HepG2 (cell line): ENCODE results near the gene DCDC1.

ENCODE experiments used
- CEBPB ChIP-seq: IDR thresholded peaks from 2 replicates; pipeline ENCODE4 v1.6.1; 2011; ENCODE audit warnings: low read depth, low read length, improper control_type of control experiment, borderline replicate concordance
- ZNF891 ChIP-seq: sonication (generic); formaldehyde crosslinking; IDR thresholded peaks from 2 replicates; pipeline ENCODE4 v1.5.0; 2020; ENCODE audit warnings: mild to moderate bottlenecking, missing genetic modification reagents
- TF ChIP-seq, protein P1 (sequence below): sonication (generic); formaldehyde crosslinking; IDR thresholded peaks from 2 replicates; pipeline ENCODE4 v1.4.0; 2020; ENCODE audit warnings: missing genetic modification reagents
- TF ChIP-seq, protein P2 (sequence below): sonication (generic); formaldehyde crosslinking; IDR thresholded peaks from 2 replicates; pipeline ENCODE4 v1.5.0; 2020; ENCODE audit warnings: mild to moderate bottlenecking, missing genetic modification reagents, moderate library complexity
- TF ChIP-seq, protein P3 (sequence below): sonication (generic); formaldehyde crosslinking; IDR thresholded peaks from 2 replicates; pipeline ENCODE4 v1.4.0; 2020; ENCODE audit warnings: missing genetic modification reagents

DNA sequence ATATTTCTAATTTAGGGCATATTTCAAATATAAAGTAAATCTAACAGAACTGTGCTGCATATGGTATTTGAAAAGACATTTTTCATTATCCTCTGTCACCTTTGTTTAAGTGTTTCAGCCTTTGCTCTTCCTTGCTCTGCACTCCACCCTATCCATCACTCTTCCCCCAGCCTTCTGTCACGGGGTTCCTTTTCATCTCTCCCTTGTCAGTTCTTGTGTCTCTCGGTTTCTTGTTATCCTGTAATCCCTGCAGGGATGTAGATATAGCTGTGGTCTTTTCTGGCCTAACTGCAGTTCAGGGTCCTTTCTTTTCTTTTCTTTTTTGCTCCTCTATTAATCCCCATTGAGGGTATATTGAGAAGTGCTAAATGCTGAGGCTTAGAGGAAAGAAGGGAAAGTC lies 261.9 kb downstream of the DCDC1 start:
- TF ChIP-seq CEBPB (no peak), ZNF891 (CRISPR knock-in tag) (no peak)
- TF ChIP-seq, protein P1, sequence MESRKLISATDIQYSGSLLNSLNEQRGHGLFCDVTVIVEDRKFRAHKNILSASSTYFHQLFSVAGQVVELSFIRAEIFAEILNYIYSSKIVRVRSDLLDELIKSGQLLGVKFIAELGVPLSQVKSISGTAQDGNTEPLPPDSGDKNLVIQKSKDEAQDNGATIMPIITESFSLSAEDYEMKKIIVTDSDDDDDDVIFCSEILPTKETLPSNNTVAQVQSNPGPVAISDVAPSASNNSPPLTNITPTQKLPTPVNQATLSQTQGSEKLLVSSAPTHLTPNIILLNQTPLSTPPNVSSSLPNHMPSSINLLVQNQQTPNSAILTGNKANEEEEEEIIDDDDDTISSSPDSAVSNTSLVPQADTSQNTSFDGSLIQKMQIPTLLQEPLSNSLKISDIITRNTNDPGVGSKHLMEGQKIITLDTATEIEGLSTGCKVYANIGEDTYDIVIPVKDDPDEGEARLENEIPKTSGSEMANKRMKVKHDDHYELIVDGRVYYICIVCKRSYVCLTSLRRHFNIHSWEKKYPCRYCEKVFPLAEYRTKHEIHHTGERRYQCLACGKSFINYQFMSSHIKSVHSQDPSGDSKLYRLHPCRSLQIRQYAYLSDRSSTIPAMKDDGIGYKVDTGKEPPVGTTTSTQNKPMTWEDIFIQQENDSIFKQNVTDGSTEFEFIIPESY (CRISPR knock-in tag) = no peak
- TF ChIP-seq, protein P2, sequence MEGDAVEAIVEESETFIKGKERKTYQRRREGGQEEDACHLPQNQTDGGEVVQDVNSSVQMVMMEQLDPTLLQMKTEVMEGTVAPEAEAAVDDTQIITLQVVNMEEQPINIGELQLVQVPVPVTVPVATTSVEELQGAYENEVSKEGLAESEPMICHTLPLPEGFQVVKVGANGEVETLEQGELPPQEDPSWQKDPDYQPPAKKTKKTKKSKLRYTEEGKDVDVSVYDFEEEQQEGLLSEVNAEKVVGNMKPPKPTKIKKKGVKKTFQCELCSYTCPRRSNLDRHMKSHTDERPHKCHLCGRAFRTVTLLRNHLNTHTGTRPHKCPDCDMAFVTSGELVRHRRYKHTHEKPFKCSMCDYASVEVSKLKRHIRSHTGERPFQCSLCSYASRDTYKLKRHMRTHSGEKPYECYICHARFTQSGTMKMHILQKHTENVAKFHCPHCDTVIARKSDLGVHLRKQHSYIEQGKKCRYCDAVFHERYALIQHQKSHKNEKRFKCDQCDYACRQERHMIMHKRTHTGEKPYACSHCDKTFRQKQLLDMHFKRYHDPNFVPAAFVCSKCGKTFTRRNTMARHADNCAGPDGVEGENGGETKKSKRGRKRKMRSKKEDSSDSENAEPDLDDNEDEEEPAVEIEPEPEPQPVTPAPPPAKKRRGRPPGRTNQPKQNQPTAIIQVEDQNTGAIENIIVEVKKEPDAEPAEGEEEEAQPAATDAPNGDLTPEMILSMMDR (CRISPR knock-in tag) = no peak
- TF ChIP-seq, protein P3, sequence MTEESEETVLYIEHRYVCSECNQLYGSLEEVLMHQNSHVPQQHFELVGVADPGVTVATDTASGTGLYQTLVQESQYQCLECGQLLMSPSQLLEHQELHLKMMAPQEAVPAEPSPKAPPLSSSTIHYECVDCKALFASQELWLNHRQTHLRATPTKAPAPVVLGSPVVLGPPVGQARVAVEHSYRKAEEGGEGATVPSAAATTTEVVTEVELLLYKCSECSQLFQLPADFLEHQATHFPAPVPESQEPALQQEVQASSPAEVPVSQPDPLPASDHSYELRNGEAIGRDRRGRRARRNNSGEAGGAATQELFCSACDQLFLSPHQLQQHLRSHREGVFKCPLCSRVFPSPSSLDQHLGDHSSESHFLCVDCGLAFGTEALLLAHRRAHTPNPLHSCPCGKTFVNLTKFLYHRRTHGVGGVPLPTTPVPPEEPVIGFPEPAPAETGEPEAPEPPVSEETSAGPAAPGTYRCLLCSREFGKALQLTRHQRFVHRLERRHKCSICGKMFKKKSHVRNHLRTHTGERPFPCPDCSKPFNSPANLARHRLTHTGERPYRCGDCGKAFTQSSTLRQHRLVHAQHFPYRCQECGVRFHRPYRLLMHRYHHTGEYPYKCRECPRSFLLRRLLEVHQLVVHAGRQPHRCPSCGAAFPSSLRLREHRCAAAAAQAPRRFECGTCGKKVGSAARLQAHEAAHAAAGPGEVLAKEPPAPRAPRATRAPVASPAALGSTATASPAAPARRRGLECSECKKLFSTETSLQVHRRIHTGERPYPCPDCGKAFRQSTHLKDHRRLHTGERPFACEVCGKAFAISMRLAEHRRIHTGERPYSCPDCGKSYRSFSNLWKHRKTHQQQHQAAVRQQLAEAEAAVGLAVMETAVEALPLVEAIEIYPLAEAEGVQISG (CRISPR knock-in tag) = no peak
